H9 (cell line): ENCODE results near the gene PPFIBP1. TPM values are rescaled to one million over a fixed set of nuclear protein-coding genes. Genes with fewer than 3 reads are reported as not detected.
A peak's percentile ranks its signal among the peaks of the same experiment; 100 is the strongest.

ENCODE experiments used
- DNase-seq: peaks from one replicate; pipeline ENCODE4 v3.0.0-alpha.2; 2017
- H2AFZ ChIP-seq: one replicate; pipeline ENCODE4 v1.6.1; 2013; ENCODE audit warnings: mild to moderate bottlenecking, low read length, control low read depth, moderate library complexity
- H2AK5ac ChIP-seq: 2 replicates; pipeline ENCODE4 v1.6.1; 2013; ENCODE audit warnings: low read length, control low read depth, mixed read lengths; ENCODE audit not compliant: insufficient read length
- H2BK120ac ChIP-seq: one replicate; pipeline ENCODE4 v1.6.1; 2013; ENCODE audit warnings: low read depth, mild to moderate bottlenecking, low read length, control low read depth, inconsistent platforms; ENCODE audit not compliant: poor library complexity, severe bottlenecking
- H2BK12ac ChIP-seq: 2 replicates; pipeline ENCODE4 v1.6.1; 2013; ENCODE audit warnings: low read length, control low read depth, mixed read lengths, low read depth; ENCODE audit not compliant: insufficient read length
- H2BK15ac ChIP-seq: 2 replicates; pipeline ENCODE4 v1.6.1; 2013; ENCODE audit warnings: low read depth, low read length, control low read depth
- H2BK20ac ChIP-seq: one replicate; pipeline ENCODE4 v1.6.1; 2013; ENCODE audit warnings: low read depth, mild to moderate bottlenecking, low read length, control low read depth, inconsistent platforms; ENCODE audit not compliant: poor library complexity, severe bottlenecking
- H2BK5ac ChIP-seq: 2 replicates; pipeline ENCODE4 v1.6.1; 2013; ENCODE audit warnings: low read length, control low read depth, mixed read lengths; ENCODE audit not compliant: insufficient read length
- H3K14ac ChIP-seq: 2 replicates; pipeline ENCODE4 v1.6.1; 2013; ENCODE audit warnings: low read length, control low read depth; ENCODE audit not compliant: insufficient read depth
- H3K18ac ChIP-seq: 2 replicates; pipeline ENCODE4 v1.6.1; 2013; ENCODE audit warnings: low read depth, mild to moderate bottlenecking, mixed read lengths, low read length, control low read depth; ENCODE audit not compliant: insufficient read length
- H3K23ac ChIP-seq: 2 replicates; pipeline ENCODE4 v1.6.1; 2013; ENCODE audit warnings: low read length, control low read depth, mixed read lengths, low read depth; ENCODE audit not compliant: insufficient read length
- H3K23me2 ChIP-seq: 2 replicates; pipeline ENCODE4 v1.6.1; 2013; ENCODE audit warnings: low read depth, mild to moderate bottlenecking, mixed read lengths, low read length, control low read depth; ENCODE audit not compliant: insufficient read length, poor library complexity, severe bottlenecking
- H3K27ac ChIP-seq: 2 replicates; pipeline ENCODE4 v1.5.1; 2013; ENCODE audit warnings: low read length, control low read depth, mixed read lengths, low read depth; ENCODE audit not compliant: insufficient read length
- H3K27me3 ChIP-seq: 2 replicates; pipeline ENCODE4 v1.6.1; 2013; ENCODE audit warnings: low read length, control low read depth, inconsistent platforms; ENCODE audit not compliant: insufficient read depth
- H3K4ac ChIP-seq: 2 replicates; pipeline ENCODE4 v1.6.1; 2013; ENCODE audit warnings: low read depth, mild to moderate bottlenecking, control low read depth, inconsistent platforms, low read length, moderate library complexity
- H3K4me1 ChIP-seq: 2 replicates; pipeline ENCODE4 v1.6.1; 2013; ENCODE audit warnings: low read length, control low read depth, inconsistent platforms; ENCODE audit not compliant: insufficient read depth
- H3K4me2 ChIP-seq: 2 replicates; pipeline ENCODE4 v1.6.1; 2013; ENCODE audit warnings: low read length, control low read depth, mixed read lengths; ENCODE audit not compliant: insufficient read length, insufficient read depth
- H3K56ac ChIP-seq: 2 replicates; pipeline ENCODE4 v1.6.1; 2013; ENCODE audit warnings: low read depth, mild to moderate bottlenecking, mixed read lengths, low read length, control low read depth; ENCODE audit not compliant: insufficient read length
- H3K79me1 ChIP-seq: 2 replicates; pipeline ENCODE4 v1.6.1; 2013; ENCODE audit warnings: low read depth, mild to moderate bottlenecking, moderate library complexity, low read length, control low read depth, inconsistent platforms; ENCODE audit not compliant: insufficient read depth, poor library complexity, severe bottlenecking
- H3K79me2 ChIP-seq: 2 replicates; pipeline ENCODE4 v1.6.1; 2013; ENCODE audit warnings: low read length, control low read depth, inconsistent platforms; ENCODE audit not compliant: insufficient read depth
- H3K9ac ChIP-seq: 2 replicates; pipeline ENCODE4 v1.6.1; 2013; ENCODE audit warnings: low read length, control low read depth, mixed read lengths; ENCODE audit not compliant: insufficient read length; ENCODE audit errors: extremely low read depth
- H3K9me3 ChIP-seq: one replicate; pipeline ENCODE4 v1.6.1; 2013; ENCODE audit warnings: low read depth, low read length, inconsistent platforms; ENCODE audit not compliant: control insufficient read depth
- H3T11ph ChIP-seq: one replicate; pipeline ENCODE4 v1.6.1; 2013; ENCODE audit warnings: mild to moderate bottlenecking, low read length, control low read depth, inconsistent platforms
- H4K20me1 ChIP-seq: one replicate; pipeline ENCODE4 v1.6.1; 2013; ENCODE audit not compliant: control insufficient read depth, insufficient read length, insufficient read depth
- H4K5ac ChIP-seq: 2 replicates; pipeline ENCODE4 v1.6.1; 2013; ENCODE audit warnings: low read depth, mild to moderate bottlenecking, mixed read lengths, low read length, control low read depth; ENCODE audit not compliant: insufficient read length
- H4K8ac ChIP-seq: replicated peaks from 2 replicates; pipeline ENCODE4 v1.6.1; 2013; ENCODE audit warnings: low read length, control low read depth, mixed read lengths, low read depth; ENCODE audit not compliant: insufficient read length
- H4K91ac ChIP-seq: 2 replicates; pipeline ENCODE4 v1.6.1; 2013; ENCODE audit warnings: low read depth, mild to moderate bottlenecking, moderate library complexity, mixed read lengths, low read length, control low read depth; ENCODE audit not compliant: insufficient read length
- H3K27ac Mint-ChIP-seq, 3 experiments: 2 replicates in 2 of 3; 3 replicates in 1 of 3; pipeline ENCODE4 v1.8.0; 2020 to 2021; ENCODE audit warnings: mixed read lengths in 3 of 3, mild to moderate bottlenecking in 1 of 3, moderate library complexity in 1 of 3
- H3K27me3 Mint-ChIP-seq: 2 replicates; pipeline ENCODE4 v1.8.0; 2021; ENCODE audit warnings: low read depth, mild to moderate bottlenecking, moderate library complexity, mixed read lengths
- H3K36me3 Mint-ChIP-seq, 3 experiments: 2 replicates in 2 of 3; 3 replicates in 1 of 3; pipeline ENCODE4 v1.8.0; 2020 to 2021; ENCODE audit warnings: low read depth in 3 of 3, mixed read lengths in 3 of 3; ENCODE audit not compliant: insufficient read depth in 1 of 3
- H3K4me1 Mint-ChIP-seq, 2 experiments: 2 replicates each; pipeline ENCODE4 v1.8.0; 2020; ENCODE audit warnings: mixed read lengths in 2 of 2
- H3K4me3 Mint-ChIP-seq, 2 experiments: 2 replicates in 1 of 2; 3 replicates in 1 of 2; pipeline ENCODE4 v1.8.0; 2020 to 2021; ENCODE audit warnings: mild to moderate bottlenecking in 2 of 2, mixed read lengths in 2 of 2, moderate library complexity in 1 of 2
- H3K9me3 Mint-ChIP-seq, 2 experiments: 2 replicates in 1 of 2; 3 replicates in 1 of 2; pipeline ENCODE4 v1.8.0; 2020; ENCODE audit warnings: mild to moderate bottlenecking in 2 of 2, mixed read lengths in 2 of 2, moderate library complexity in 1 of 2
- CTCF ChIP-seq: fragments of 200-600 bp; sonication (generic); conservative IDR thresholded peaks from 3 replicates; pipeline ENCODE4 v1.8.0; 2021; ENCODE audit warnings: antibody characterized with exemption, mild to moderate bottlenecking
- WGBS: extraction: QIAGEN DNeasy Blood & Tissue Kit; methylation state at CpG from one replicate; pipeline ENCODE4 v1.1.7; 2013; ENCODE audit warnings: missing lambda C conversion rate, low lambda C conversion rate, mixed read lengths; ENCODE audit not compliant: insufficient read length; ENCODE audit errors: extremely low coverage; 5-methylcytosine and 5-hydroxymethylcytosine counted together
- total RNA-seq: library from RNA; stranded (reverse); gene quantifications from 2 replicates; pipeline ENCODE4 v1.2.1, GENCODE V29; 2021

Gene PPFIBP1
- total RNA-seq, 1 experiment from 2014 or later, result 29.2 TPM

DNA sequence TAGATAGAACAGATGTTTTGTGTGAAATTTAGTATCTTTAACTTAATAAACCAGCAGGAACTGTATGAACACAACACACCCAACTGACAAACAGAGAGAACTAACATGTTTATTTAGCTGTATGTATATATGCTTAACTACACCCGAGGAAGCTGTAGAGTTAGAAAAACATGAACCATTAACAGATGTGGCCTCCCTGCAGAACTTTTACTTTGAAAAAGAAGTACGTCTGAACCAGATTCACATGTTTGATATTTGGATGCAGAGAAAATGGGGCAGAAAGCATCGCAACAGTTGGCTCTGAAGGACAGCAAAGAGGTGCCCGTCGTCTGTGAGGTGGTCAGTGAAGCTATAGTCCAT is 172.3 kb downstream of the PPFIBP1 start, which contains the start of gene REP15:
Gene REP15 (plus strand): TSS at position 155 of the 360 bp plus-strand sequence. CDS start 116 bp downstream, at position 271.
- no CpG with 5 or more reads among the region's 5 CpGs for WGBS
- DNase-seq, result no peak
- H2BK120ac ChIP-seq, result no peak within 1 kb of the TSS
- H3K79me1 ChIP-seq, result no peaks in the 10 kb centered on the region
- H2AK5ac ChIP-seq, result no peak within 1 kb of the TSS
- H3K4ac ChIP-seq, result no peak within 1 kb of the TSS
- no peak within 1 kb of the TSS for H2BK15ac ChIP-seq
- H4K20me1 ChIP-seq, result no peaks in the 10 kb centered on the region
- H3K14ac ChIP-seq, result no peak within 1 kb of the TSS
- Mint-ChIP-seq H3K9me3 (no peaks in the 10 kb centered on the region), H3K27ac (peak within 1 kb of the TSS in 1 of 3 experiments; percentile 9; a peak in 2 of 7 replicates), H3K36me3 (peaks cover 0 to 16% (median 14%) of the 10 kb centered on the region in 3 experiments; a peak in 5 of 7 replicates), H3K4me1 (no peaks in the 10 kb centered on the region), H3K4me3 (no peak within 1 kb of the TSS), H3K27me3 (no peaks in the 10 kb centered on the region)
- no peaks in the 10 kb centered on the region for H3K79me2 ChIP-seq
- H2BK5ac ChIP-seq, result no peak within 1 kb of the TSS
- no peak within 1 kb of the TSS for H3K23ac ChIP-seq
- H3K4me2 ChIP-seq, result no peak within 1 kb of the TSS
- no peaks in the 10 kb centered on the region for H3K23me2 ChIP-seq
- H3K27me3 ChIP-seq, result no peaks in the 10 kb centered on the region
- H3K56ac ChIP-seq, result no peak within 1 kb of the TSS
- H4K8ac ChIP-seq, result no peak within 1 kb of the TSS
- TF ChIP-seq CTCF, result no peak
- no peak within 1 kb of the TSS for H3K27ac ChIP-seq
- H4K91ac ChIP-seq, result no peak within 1 kb of the TSS
- H4K5ac ChIP-seq, result no peak within 1 kb of the TSS
- no peaks in the 10 kb centered on the region for H3K4me1 ChIP-seq
- no peak within 1 kb of the TSS for H3T11ph ChIP-seq
- no peak within 1 kb of the TSS for H3K9ac ChIP-seq
- H3K18ac ChIP-seq, result no peak within 1 kb of the TSS
- no peak within 1 kb of the TSS for H2AFZ ChIP-seq
- no peak within 1 kb of the TSS for H2BK20ac ChIP-seq
- no peak within 1 kb of the TSS for H2BK12ac ChIP-seq
- no peaks in the 10 kb centered on the region for H3K9me3 ChIP-seq
